HepG2 (cell line): ENCODE results near the gene TCEA3. TPM values are rescaled to one million over a fixed set of nuclear protein-coding genes. Genes with fewer than 3 reads are reported as not detected.

Experiments used
- ATAC-seq: fragments of 200-7000 bp; cut with Tn5 transposase; 3 replicates; pipeline ENCODE4 v1.9.1; 2020; ENCODE audit warnings: mild to moderate bottlenecking, moderate library complexity
- BruUV-seq: library from RNA; stranded (reverse); fragments of 400-500 nt; replicated peaks from 2 replicates; lab custom pipeline; 2021; lab: Mats Ljungman, UMichigan
- CTCF ChIA-PET: fragments of 300-600 bp; formaldehyde crosslinking; extraction: SDS; loops from one replicate; lab custom pipeline; 2021; ENCODE audit warnings: low total read pairs, inconsistent platforms, low intra/inter-chr PET ratio; lab: Yijun Ruan, JAX
- POLR2A ChIA-PET: fragments of 350-600 bp; sonication (Branson Sonifier 250); formaldehyde crosslinking; loops from one replicate; lab custom pipeline; 2020; ENCODE audit warnings: antibody characterized with exemption, inconsistent platforms; lab: Yijun Ruan, JAX
- DNase-seq: peaks from one replicate; pipeline ENCODE4 v3.0.0-alpha.2; 2015; ENCODE audit warnings: low spot score
- FAIRE-seq: peaks from 3 replicates; lab custom pipeline; 2011; peaks lifted over from hg19 to GRCh38; lab: Jason Lieb, UNC
- H2AFZ ChIP-seq: one replicate; pipeline ENCODE4 v1.6.1; 2011; ENCODE audit warnings: low read length, inconsistent platforms
- H3K27ac ChIP-seq: fragments of 300-600 bp; 3 replicates; pipeline ENCODE4 v1.8.0; 2011; ENCODE audit warnings: mixed run types, mild to moderate bottlenecking, mixed read lengths, low read length, inconsistent platforms; ENCODE audit not compliant: insufficient read depth; ENCODE audit errors: extremely low read length
- H3K27me3 ChIP-seq, 2 experiments: fragments of 200-600 bp in 1 of 2; 2 replicates in 1 of 2; 3 replicates in 1 of 2; pipeline versions ENCODE4 v1.6.0 to v1.8.0; 2011; ENCODE audit warnings: low read length in 2 of 2, mild to moderate bottlenecking in 2 of 2, moderate library complexity in 2 of 2, inconsistent platforms in 1 of 2; ENCODE audit not compliant: insufficient read depth in 2 of 2, control insufficient read depth in 1 of 2
- H3K36me3 ChIP-seq, 2 experiments: fragments of 200-600 bp in 1 of 2; replicated peaks in 1 of 2; 2 replicates in 1 of 2; 3 replicates in 1 of 2; pipeline versions ENCODE4 v1.5.1 to v1.8.0; 2011; ENCODE audit warnings: low read length in 2 of 2, inconsistent platforms in 1 of 2; ENCODE audit not compliant: insufficient read depth in 2 of 2, control insufficient read depth in 1 of 2
- H3K4me1 ChIP-seq: 2 replicates; pipeline ENCODE4 v1.5.1; 2012; ENCODE audit warnings: low read length, inconsistent platforms; ENCODE audit not compliant: insufficient read depth
- H3K4me2 ChIP-seq: 2 replicates; pipeline ENCODE4 v1.6.0; 2011; ENCODE audit warnings: low read depth, low read length, inconsistent platforms
- H3K4me3 ChIP-seq, 3 experiments: fragments of 200-600 bp in 1 of 3; sonication (generic), shearing (Covaris generic) in 1 of 3; replicated peaks in 1 of 3; 2 replicates each; pipeline ENCODE4 v1.5.1; 2011 to 2016; ENCODE audit warnings: low read length in 3 of 3, inconsistent platforms in 2 of 3, low read depth in 2 of 3, mild to moderate bottlenecking in 2 of 3, control low read depth in 1 of 3, mixed read lengths in 1 of 3; ENCODE audit not compliant: insufficient read depth in 1 of 3
- H3K79me2 ChIP-seq: one replicate; pipeline ENCODE4 v1.6.1; 2011; ENCODE audit warnings: low read length, inconsistent platforms; ENCODE audit not compliant: insufficient read depth
- H3K9ac ChIP-seq: 2 replicates; pipeline ENCODE4 v1.6.0; 2011; ENCODE audit warnings: mild to moderate bottlenecking, low read depth, low read length, inconsistent platforms; ENCODE audit not compliant: insufficient read depth
- H3K9me3 ChIP-seq: 2 replicates; pipeline ENCODE4 v1.5.1; 2012; ENCODE audit warnings: mild to moderate bottlenecking, low read length
- H4K20me1 ChIP-seq: 2 replicates; pipeline ENCODE4 v1.6.0; 2011; ENCODE audit warnings: inconsistent platforms, mild to moderate bottlenecking, low read length, moderate library complexity; ENCODE audit not compliant: insufficient read depth
- AGO2 ChIP-seq: fragments of 200-400 bp; formaldehyde crosslinking; optimal IDR thresholded peaks from 2 replicates; pipeline ENCODE3; 2017; ENCODE audit warnings: mild to moderate bottlenecking, low read depth, low read length, moderate library complexity
- CBX5 ChIP-seq: sonication (generic); formaldehyde crosslinking; IDR thresholded peaks from 2 replicates; pipeline ENCODE4 v1.4.0; 2020; ENCODE audit warnings: missing genetic modification reagents, borderline replicate concordance
- SOX5 ChIP-seq: IDR thresholded peaks from 2 replicates; pipeline ENCODE4 v1.6.1; 2016; ENCODE audit warnings: borderline replicate concordance
- ZBTB7A ChIP-seq: sonication (generic); formaldehyde crosslinking; IDR thresholded peaks from 2 replicates; pipeline ENCODE4 v1.8.0; 2022; ENCODE audit warnings: mild to moderate bottlenecking, missing genetic modification reagents
- ZFP62 ChIP-seq: sonication (generic); formaldehyde crosslinking; IDR thresholded peaks from 2 replicates; pipeline ENCODE4 v1.4.0; 2020; ENCODE audit warnings: missing genetic modification reagents
- ZNF878 ChIP-seq: sonication (generic); formaldehyde crosslinking; IDR thresholded peaks from 2 replicates; pipeline ENCODE4 v1.8.1; 2023; ENCODE audit warnings: mild to moderate bottlenecking, missing genetic modification reagents, moderate library complexity
- WGBS: methylation state at CpG from one replicate; pipeline ENCODE4 v1.1.6; 2017; ENCODE audit warnings: low lambda C conversion rate; 5-methylcytosine and 5-hydroxymethylcytosine counted together
- in situ Hi-C: cut with HindIII; loops from 2 replicates; pipeline ENCODE4 v1.10.0; 2017; ENCODE audit warnings: low pct_unique_long_range_greater_than_20kb; ENCODE audit not compliant: extremely low pct_ligation_motif_present
- intact Hi-C: fragments of 100-400 bp; cut with micrococcal nuclease; formaldehyde crosslinking; loops from one replicate; pipeline ENCODE4 v1.10.0; 2022; ENCODE audit not compliant: unreplicated experiment
- polyA plus RNA-seq, 8 experiments: library from polyadenylated mRNA; depleted of rRNA in 3 of 8; stranded (reverse) in 7 of 8; unstranded in 1 of 8; fragments of >200 nt; fragmentation: Illumina TruSeq in 4 of 8; extraction: Trizol in 4 of 8; gene quantifications; 2 replicates each; pipeline versions ENCODE4 v1.2.1 to v1.2.3, GENCODE V29; 2011 to 2016; ENCODE audit warnings: low read depth in 4 of 8, missing spikeins in 1 of 8, mixed read lengths in 1 of 8; ENCODE audit not compliant: insufficient read depth in 1 of 8
- total RNA-seq, 5 experiments: library from RNA; depleted of rRNA; stranded (reverse); fragments of >200 nt; fragmentation: Illumina TruSeq; extraction: Trizol; gene quantifications; 2 replicates each; pipeline ENCODE4 v1.2.3, GENCODE V29; 2016; ENCODE audit warnings: low read depth in 1 of 5
- TF ChIP-seq, protein P1 (sequence below): sonication (generic); formaldehyde crosslinking; IDR thresholded peaks from 2 replicates; pipeline ENCODE4 v1.5.0; 2020; ENCODE audit warnings: missing genetic modification reagents
- TF ChIP-seq, protein P2 (sequence below): sonication (generic); formaldehyde crosslinking; IDR thresholded peaks from 2 replicates; pipeline ENCODE4 v1.9.0; 2022; ENCODE audit warnings: missing genetic modification reagents, mild to moderate bottlenecking, borderline replicate concordance
- TF ChIP-seq, protein P3 (sequence below): sonication (generic); formaldehyde crosslinking; IDR thresholded peaks from 2 replicates; pipeline ENCODE4 v1.5.0; 2020; ENCODE audit warnings: mild to moderate bottlenecking, missing genetic modification reagents
- TF ChIP-seq, protein P4 (sequence below): sonication (generic); formaldehyde crosslinking; IDR thresholded peaks from 2 replicates; pipeline ENCODE4 v1.4.0; 2020; ENCODE audit warnings: missing genetic modification reagents

The TCEA3 gene
- total and polyA plus RNA-seq, 2 of the 13 experiments (the other 11 are each of a cell fraction or from before 2014, with no cell fraction given) = 55.5 to 84.6 TPM

DNA sequence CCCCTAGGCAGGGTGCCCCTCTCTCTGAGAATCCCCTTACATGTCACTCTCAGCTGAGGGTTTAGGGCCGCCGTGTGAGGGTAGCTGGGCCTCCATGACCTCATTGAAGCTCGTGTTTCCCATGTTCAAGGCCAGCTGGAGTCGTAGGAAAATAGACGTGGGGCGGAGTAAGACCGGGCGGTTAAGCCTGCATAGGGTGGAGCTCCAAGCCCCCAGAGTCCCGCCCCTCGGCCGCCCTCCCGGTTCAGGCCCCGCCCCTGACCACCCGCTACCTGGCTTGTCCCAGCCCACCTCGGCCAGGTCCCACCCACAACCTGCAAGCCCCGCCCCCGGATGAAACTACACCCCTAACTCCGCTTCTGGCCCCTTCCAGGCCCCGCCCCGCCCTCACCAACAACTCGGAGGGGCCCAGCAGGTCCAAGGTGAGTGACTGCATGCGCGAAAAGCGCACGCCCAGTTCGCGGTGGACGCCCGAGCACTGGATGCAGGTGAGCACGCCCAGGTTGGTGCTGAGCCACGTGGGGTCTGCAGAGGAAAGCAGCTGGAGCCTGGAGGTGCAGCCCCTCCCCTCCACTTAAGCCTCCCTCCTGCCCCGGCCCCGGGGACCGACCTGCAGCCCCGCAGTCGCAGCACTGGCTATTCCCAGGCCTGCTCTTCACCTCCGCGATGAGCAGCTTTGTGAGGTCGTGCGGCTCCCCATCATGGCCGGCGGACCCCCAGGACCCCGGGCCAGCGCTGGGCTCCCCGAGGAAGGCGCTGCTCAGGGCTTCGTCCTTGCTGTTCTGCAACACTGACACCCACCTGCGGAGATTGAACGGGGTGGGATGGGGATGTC is 12.2 kb upstream of the TCEA3 start:
- no TSS peak for BruUV-seq
- H3K4me2 ChIP-seq = no peak overlapping the region

DNA sequence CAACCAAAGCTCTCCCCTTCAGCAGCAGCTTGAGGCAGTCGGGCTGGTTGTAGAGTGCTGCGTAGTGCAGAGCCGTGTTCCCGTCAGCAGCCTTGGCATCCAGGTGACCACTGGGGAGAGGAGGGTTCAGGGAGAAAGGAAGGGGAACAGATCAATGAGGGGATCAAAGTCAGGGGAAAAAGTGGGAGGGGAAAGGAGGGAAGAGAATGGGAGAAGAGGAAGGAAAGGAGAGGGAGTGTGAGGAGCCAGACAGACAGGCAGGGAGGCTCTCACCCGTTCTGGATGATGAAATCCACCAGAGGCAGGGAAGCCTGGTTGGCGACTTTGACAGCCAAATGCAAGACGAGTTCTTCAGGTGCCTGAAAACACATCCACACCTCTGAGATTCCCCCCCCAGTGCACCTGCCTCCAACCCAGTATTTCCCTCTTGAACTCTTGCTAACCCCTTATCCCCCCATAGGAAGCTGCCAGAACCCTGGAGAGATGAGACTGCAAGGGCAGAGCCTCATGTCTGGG is 9.8 kb upstream of the TCEA3 start:
- Histone ChIP-seq H3K27me3 (no peaks in the 10 kb centered on the region), H3K4me1 (no peaks in the 10 kb centered on the region), H3K36me3 (peaks cover 27 to 67% of the 10 kb centered on the region in 2 experiments), H3K9ac (no peak overlapping the region), H3K79me2 (no peaks in the 10 kb centered on the region), H3K4me3 (no peak overlapping the region), H3K27ac (no peak overlapping the region), H3K9me3 (no peaks in the 10 kb centered on the region), H3K4me2 (no peak overlapping the region), H4K20me1 (no peaks in the 10 kb centered on the region), H2AFZ (no peak overlapping the region)
- ChIA-PET POLR2A (no interaction called here), CTCF (no interaction called here)
- ATAC-seq = no peak
- in situ Hi-C loops (no loop called here), intact Hi-C loops (no loop called here)
- no peak for FAIRE-seq
- no TSS peak for BruUV-seq
- no peak for DNase-seq
- WGBS = 92% methylated on average over 7 of the region's 7 CpGs
- TF ChIP-seq ZFP62 (CRISPR knock-in tag) (no peak), SOX5 (CRISPR knock-in tag) (no peak), ZNF878 (no peak), CBX5 (CRISPR knock-in tag) (no peak), ZBTB7A (CRISPR knock-in tag) (no peak)
- TF ChIP-seq, protein P1, sequence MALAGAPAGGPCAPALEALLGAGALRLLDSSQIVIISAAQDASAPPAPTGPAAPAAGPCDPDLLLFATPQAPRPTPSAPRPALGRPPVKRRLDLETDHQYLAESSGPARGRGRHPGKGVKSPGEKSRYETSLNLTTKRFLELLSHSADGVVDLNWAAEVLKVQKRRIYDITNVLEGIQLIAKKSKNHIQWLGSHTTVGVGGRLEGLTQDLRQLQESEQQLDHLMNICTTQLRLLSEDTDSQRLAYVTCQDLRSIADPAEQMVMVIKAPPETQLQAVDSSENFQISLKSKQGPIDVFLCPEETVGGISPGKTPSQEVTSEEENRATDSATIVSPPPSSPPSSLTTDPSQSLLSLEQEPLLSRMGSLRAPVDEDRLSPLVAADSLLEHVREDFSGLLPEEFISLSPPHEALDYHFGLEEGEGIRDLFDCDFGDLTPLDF (CRISPR knock-in tag) = no peak
- TF ChIP-seq, protein P2, sequence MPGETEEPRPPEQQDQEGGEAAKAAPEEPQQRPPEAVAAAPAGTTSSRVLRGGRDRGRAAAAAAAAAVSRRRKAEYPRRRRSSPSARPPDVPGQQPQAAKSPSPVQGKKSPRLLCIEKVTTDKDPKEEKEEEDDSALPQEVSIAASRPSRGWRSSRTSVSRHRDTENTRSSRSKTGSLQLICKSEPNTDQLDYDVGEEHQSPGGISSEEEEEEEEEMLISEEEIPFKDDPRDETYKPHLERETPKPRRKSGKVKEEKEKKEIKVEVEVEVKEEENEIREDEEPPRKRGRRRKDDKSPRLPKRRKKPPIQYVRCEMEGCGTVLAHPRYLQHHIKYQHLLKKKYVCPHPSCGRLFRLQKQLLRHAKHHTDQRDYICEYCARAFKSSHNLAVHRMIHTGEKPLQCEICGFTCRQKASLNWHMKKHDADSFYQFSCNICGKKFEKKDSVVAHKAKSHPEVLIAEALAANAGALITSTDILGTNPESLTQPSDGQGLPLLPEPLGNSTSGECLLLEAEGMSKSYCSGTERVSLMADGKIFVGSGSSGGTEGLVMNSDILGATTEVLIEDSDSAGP (CRISPR knock-in tag) = no peak
- TF ChIP-seq, protein P3, sequence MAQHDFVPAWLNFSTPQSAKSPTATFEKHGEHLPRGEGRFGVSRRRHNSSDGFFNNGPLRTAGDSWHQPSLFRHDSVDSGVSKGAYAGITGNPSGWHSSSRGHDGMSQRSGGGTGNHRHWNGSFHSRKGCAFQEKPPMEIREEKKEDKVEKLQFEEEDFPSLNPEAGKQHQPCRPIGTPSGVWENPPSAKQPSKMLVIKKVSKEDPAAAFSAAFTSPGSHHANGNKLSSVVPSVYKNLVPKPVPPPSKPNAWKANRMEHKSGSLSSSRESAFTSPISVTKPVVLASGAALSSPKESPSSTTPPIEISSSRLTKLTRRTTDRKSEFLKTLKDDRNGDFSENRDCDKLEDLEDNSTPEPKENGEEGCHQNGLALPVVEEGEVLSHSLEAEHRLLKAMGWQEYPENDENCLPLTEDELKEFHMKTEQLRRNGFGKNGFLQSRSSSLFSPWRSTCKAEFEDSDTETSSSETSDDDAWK (CRISPR knock-in tag) = no peak

More for the DNA sequence above, 12.2 kb upstream of the TCEA3 start:
- no peak for FAIRE-seq
- TF ChIP-seq, protein P4, sequence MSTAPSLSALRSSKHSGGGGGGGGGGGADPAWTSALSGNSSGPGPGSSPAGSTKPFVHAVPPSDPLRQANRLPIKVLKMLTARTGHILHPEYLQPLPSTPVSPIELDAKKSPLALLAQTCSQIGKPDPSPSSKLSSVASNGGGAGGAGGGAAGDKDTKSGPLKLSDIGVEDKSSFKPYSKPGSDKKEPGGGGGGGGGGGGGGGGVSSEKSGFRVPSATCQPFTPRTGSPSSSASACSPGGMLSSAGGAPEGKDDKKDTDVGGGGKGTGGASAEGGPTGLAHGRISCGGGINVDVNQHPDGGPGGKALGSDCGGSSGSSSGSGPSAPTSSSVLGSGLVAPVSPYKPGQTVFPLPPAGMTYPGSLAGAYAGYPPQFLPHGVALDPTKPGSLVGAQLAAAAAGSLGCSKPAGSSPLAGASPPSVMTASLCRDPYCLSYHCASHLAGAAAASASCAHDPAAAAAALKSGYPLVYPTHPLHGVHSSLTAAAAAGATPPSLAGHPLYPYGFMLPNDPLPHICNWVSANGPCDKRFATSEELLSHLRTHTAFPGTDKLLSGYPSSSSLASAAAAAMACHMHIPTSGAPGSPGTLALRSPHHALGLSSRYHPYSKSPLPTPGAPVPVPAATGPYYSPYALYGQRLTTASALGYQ (CRISPR knock-in tag) = no peak
- peak; percentile 22 for TF ChIP-seq AGO2
- 97% methylated on average over 20 of the region's 49 CpGs for WGBS
- ChIA-PET POLR2A (no interaction called here), CTCF (no interaction called here)
- H3K27ac ChIP-seq = no peak overlapping the region
- intact Hi-C loops = no loop called here
- peaks cover 20 to 57% of the 10 kb centered on the region in 2 experiments for H3K36me3 ChIP-seq
- no peak overlapping the region for H3K4me3 ChIP-seq
- no peaks in the 10 kb centered on the region for H4K20me1 ChIP-seq
- ATAC-seq = no peak
- no peak for DNase-seq
- H3K27me3 ChIP-seq = no peaks in the 10 kb centered on the region
- no peaks in the 10 kb centered on the region for H3K4me1 ChIP-seq
- no peaks in the 10 kb centered on the region for H3K9me3 ChIP-seq
- H3K9ac ChIP-seq = no peak overlapping the region
- in situ Hi-C loops = no loop called here
- H2AFZ ChIP-seq = no peak overlapping the region
- no peaks in the 10 kb centered on the region for H3K79me2 ChIP-seq
